Activated CD4-positive, alpha-beta T cell treated with anti-CD3 and anti-CD28 coated beads for 1 hour (primary cell): Measurements from ENCODE around the gene SORCS2.

Source experiments
- DNase-seq: peaks from one replicate; pipeline ENCODE4 v3.0.0-alpha.2; 2020

SORCS2 gene

GRCh38 chr4:7763788-7764187 lies 571.5 kb downstream of the SORCS2 start:
- DNase-seq = no peak

DNA sequence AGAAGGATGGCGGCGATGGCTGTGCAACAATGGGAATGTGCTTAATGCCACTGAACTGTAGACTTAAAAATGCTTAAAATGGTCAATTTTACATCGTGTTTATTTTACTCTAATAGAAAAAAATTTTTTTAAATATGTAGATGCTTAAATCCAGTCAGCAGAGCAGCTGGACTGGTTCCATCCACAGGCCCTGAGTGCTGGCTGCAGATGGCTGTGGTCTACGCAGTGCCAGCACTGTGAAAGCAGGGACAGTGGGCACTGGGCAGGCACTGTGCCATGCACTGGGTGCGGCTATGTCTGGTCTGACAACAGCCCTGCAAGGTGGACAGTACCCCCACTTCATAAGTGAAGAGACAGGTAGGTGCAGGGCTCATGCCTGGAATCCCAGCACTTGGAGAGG lies 572.1 kb downstream of the SORCS2 start:
- no peak for DNase-seq

- DNase-seq = no peak
These were observed 573.3 kb downstream of the SORCS2 start for GRCh38 chr4:7765666-7766065.

DNA sequence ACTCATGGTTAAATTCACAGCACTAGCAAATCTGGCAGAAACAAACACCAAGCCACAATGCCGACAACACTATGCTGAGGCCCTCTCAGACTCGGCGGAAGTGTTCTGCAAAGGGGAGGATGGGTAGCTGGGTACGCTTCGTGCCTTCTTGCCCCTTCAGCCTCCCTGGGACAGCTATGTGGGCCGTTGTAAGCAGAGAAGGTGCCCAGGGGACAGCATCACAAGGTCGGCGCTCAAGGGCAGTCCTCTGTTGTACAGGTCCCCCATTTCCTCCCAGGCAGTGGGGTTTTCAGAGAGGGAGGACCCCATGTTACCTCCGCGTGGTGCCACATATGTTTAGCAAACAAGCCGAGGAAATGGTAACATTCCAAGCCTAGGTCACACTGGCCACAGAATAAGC lies 573.7 kb downstream of the SORCS2 start:
- no peak for DNase-seq

GRCh38 chr4:7766661-7767345 lies 574.5 kb downstream of the SORCS2 start:
- no peak for DNase-seq

DNA sequence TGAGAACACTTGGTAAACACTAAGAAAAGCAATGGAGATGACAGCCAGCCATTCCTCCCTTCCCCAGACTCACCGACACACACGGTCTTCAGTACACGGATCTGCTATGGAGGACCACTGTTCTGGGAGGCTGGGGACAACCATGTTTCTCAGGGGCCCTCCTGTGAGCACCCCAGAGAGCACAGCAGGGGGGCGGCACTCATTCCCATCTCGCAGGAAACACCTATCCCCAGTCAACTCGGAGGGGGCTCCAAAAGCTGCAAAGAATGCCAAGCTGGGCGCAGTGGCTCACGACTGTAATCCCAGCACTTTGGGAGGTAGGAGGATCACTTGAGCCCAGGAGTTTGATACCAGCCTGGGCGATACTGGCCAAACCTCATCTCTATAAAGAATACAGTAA lies 575.2 kb downstream of the SORCS2 start:
- no peak for DNase-seq

- DNase-seq = no peak
These were observed 575.6 kb downstream of the SORCS2 start for GRCh38 chr4:7767966-7768365.

DNA sequence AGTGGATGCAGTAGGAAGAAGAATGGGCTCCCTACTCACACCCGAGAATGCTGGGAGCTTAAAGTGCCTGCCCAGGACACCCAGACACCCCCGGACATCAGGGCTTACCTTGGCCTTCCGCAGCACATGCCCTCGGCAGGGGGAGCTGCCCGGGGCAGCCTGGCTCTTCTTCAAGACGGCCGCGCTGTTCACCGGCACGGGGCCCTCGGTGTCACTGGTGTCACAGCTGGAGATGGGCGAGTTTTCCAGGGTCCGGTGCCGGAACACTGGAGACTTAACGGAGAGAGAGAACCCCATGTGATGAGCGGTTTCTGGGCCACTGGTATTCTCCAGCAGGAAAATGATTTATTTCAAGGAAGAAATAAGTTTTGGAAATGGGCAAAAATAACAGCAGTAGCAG lies 576.4 kb downstream of the SORCS2 start:
- DNase-seq = no peak

- DNase-seq = no peak
These were observed 577.3 kb downstream of the SORCS2 start for GRCh38 chr4:7769396-7770223.

DNA sequence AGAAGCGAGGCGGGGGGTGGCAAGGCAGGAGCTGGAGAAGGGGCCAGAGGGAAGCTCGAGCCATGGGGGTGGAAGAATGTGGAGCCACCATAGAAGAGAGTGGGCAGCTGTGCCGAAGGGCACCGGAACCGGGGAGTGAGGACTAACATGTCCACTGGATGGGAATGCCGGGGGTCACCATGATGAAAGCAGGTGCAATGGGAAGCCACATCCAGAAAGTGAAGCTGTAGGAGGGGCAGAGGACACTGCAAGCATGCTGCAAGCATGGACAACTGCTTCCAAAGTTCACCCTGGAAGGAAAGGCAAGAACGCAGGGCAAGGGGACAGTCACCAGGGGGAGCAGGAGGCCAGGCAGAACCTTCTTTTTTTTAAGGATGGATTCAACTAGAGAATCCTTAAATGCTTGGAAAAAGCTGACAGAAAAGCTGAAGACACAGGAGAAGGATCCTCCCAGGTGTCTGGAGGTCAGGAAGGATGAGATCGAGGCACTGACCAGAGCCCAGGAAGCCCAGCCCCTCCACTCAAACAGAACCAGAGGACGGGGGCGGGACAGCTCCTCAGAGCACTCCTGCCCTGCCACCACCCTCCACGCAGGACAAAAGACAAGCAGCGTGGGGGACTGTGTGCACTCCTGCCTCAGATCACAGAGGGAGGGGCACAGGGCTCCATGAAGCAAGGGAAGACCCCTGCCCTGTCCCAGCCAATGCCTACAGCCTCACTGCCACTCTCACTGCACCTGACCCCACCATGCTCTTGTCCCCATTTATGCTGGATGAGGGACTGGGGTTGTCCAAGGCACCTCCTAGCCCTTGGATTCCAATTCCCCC lies 578.1 kb downstream of the SORCS2 start:
- no peak for DNase-seq

- peak; percentile 25 for DNase-seq
These were observed 578.7 kb downstream of the SORCS2 start for GRCh38 chr4:7771056-7771455.

DNA sequence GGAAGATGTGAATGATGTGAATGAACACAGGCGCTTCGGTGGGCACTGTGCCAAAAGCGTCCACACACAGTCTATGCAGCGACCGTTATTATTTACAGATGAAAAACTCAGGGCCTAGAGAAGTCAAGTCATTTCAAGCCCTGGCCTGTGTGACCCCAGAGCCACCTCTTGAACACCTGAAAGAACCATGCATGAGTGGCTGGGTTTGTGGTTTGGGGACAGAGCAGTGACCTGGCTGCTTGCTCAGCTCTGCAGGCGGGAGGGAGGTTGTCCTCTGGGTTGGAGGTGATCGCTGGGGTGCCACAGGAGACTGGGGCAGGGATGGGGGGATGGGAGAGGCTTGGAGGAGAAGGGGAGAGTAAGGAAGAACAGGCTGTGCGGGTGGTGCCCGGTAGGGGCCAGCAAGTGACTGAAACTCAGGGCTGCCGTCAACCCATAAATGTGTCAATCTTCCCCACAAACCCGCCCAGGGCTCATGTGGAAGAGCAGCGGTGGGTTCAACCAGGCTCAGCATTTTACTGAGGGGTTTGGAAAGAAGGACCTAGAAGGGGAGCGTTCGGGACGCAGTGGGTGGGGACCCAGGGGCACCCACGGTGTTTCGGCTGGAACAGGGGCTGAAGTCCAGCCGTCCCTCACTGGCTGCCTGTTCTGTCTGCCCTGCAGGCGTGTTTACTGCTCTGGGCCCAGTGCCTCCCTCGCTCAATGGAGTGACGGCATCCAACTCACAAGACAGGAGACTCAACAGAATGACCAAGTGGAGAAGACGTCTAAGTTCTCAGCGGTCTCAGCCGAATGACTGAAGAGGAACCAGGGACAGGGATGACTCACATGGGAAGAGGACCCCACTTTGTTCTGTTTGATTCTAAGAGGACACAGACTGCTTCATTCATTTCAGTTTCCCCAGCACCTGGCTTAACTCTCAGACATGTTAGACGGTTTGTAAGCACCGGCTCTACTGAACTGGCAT lies 579.5 kb downstream of the SORCS2 start:
- DNase-seq = no peak

DNA sequence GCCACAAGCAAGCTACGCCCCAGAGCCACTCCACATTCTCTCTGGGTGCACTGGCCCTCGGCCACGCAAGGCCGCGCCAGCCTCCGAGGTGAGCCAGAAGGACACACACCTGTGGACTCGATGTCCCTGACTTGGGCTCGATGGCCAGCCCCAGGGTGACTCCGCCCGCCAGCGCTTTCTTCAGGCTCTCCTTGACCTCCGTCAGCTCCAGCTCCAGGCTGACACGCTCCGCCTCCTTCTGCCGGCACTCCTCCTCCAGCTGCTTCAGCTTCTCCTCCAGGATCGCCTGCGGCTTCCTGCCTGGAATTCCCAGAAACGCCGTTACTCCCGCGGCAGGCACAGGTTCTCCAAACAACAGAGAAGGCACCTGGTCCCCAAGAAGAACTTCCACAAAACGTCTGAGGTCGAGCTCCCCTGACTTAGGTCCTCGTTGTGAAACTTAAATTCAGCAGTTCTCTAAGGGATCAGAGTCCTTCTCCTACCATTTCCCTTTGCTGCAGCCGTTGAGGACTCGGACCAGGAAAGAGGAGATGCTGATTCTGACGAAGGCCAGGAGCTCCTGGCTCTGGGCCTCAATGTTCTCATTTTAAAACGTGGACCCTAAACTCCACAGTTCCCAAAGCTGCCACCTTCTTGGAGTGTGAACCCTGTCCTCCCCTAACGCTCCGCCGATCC lies 580.5 kb downstream of the SORCS2 start:
- DNase-seq = no peak

GRCh38 chr4:7773401-7774180 lies 581.3 kb downstream of the SORCS2 start:
- no peak for DNase-seq

DNA sequence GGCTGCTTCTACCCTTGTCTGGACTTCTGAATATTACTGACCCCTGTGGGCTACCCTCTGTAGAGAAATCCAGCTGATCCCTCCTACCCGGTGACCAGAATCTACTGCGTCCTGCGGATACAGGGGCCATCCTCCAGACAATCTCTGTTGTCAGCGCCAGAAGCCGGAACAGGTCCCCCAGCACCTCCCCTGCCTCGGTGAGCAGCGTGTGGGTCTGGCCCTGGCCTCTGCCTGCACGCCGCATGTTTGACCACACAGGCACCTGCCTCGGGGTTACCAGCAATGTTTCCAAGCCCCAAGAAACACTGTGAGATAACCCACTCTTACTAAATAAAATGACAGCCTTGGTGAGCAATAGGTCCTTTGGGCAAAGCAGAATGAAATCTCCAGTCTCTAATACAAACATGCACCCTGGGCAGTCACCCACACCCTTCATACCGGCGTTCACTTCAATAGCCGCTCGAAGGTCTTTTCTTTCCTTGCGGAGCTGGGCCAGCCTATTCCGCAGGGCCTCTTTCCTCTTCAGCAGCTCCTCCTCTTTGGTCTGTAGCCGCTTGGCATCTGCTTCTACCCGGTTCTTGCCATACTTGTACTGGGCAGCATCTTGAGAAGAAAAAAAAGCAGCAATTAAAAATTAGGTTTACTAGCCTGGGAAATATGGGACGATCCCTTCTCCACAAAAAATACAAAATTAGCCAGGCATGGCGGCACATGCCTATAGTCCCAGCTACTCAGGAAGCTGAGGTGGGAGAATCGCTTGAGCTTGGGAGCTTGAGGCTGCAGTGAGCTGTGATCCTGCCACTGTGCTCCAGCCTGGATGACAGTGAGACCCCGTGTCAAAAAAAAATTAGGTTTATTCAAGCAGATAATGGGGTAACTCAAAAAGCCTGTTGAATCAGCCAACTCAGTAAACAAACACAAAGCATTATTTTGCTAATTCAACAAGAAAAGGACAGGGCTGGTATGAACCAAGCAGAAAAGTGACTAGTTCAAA lies 582.3 kb downstream of the SORCS2 start:
- DNase-seq = no peak

GRCh38 chr4:7775396-7775795 lies 583.1 kb downstream of the SORCS2 start:
- no peak for DNase-seq

DNA sequence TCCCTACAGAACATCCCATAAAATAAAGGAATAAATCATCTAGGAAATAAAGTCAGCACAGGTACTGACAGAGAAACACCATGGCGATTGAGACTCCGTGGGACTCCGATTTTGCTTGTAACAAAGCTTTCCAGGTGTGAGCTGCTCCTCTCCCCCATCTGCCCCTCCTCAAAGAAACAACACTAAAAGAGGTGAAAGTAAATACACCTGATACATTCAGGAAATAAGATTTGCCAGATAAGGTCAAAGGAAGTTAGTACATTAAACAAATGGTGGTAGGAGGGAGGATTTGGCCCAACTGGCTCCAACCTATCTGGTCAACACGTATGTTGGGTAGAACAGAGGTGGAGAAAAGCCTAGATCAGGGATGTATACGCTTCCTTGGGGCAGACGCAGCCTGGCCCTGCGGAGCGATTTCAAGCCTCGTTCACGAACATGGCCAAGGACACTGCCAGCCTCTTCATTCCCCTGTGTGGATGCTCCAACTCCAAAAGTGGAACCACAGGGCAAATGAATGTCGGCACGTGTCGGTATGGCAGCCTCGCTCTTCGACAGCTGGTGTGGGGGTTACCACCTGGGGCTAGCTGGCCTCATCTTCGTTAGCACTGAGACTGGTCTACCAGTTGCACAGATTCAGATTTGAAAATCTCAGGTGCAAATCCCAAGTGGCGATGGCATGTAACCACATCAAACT lies 584.8 kb downstream of the SORCS2 start:
- DNase-seq = no peak

DNA sequence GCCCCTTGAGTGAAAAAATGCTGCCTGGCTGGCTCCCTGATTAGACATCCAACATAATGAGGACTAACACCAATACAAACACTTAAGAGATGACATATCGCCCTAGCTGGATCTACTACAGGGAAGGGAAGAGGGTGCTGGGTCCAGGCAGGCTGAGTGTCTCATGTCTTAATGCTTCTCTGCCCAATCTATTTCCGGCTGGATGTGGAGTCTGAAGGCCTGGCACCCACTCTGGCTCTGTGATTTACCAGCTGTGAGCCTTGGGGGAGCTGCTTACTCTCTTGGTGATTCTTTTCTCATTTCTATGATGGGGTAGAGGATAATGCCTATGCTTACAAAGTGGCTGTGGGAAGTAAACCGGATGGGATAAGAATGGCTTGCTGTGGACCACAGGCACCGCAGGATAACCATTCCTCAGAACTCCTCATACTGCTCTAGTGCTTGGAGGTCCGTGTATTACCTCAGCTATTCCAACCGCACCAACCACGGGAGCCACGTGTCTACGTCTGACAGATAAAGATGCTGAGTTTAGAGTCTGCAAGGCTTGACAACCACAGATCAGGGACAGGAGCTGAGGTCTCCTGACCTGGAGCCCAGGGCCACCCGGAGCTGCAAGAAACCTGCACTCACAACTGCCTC lies 585.7 kb downstream of the SORCS2 start:
- no peak for DNase-seq
